ENCODE data around the gene MPPED2.

Gene MPPED2

GRCh38 chr11:30406978-30407762 is 179.0 kb downstream of the MPPED2 start:
- Histone ChIP-seq H3K9me3 (no peaks in the 10 kb centered on the region), H3K4me1 (no peaks in the 10 kb centered on the region), H3K27me3 (no peaks in the 10 kb centered on the region), H3K4me3 (ENCODE audit: low read depth, low read length) (no peak overlapping the region), H3K36me3 (no peaks in the 10 kb centered on the region)
- DNase-seq, result no peak
- TF ChIP-seq, protein P1, sequence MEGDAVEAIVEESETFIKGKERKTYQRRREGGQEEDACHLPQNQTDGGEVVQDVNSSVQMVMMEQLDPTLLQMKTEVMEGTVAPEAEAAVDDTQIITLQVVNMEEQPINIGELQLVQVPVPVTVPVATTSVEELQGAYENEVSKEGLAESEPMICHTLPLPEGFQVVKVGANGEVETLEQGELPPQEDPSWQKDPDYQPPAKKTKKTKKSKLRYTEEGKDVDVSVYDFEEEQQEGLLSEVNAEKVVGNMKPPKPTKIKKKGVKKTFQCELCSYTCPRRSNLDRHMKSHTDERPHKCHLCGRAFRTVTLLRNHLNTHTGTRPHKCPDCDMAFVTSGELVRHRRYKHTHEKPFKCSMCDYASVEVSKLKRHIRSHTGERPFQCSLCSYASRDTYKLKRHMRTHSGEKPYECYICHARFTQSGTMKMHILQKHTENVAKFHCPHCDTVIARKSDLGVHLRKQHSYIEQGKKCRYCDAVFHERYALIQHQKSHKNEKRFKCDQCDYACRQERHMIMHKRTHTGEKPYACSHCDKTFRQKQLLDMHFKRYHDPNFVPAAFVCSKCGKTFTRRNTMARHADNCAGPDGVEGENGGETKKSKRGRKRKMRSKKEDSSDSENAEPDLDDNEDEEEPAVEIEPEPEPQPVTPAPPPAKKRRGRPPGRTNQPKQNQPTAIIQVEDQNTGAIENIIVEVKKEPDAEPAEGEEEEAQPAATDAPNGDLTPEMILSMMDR (IDR thresholded peaks at IDR 0.05; ENCODE audit: low read depth, low read length), result no peak

DNA sequence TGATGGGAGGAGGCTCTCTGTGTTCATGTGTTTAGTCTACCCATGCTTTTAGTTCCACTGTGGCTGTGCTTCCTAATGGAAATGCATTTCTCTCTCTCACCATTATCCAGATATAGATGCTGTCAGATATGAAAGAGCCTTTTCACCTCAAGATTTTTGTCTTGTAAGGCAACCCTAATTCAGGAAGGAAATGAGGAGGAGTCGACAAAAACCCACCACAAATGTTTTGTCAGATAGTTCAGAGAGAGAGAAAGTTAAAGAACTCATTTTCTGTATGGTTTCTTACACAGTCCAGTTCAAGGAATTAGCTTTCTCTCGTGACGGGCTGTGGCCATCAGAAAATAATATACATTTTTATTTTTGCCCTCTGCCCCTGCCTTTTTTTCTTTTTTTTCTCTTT is 180.8 kb downstream of the MPPED2 start:
- Histone ChIP-seq H3K27me3 (no peaks in the 10 kb centered on the region), H3K36me3 (no peaks in the 10 kb centered on the region), H3K4me1 (no peaks in the 10 kb centered on the region), H3K4me3 (ENCODE audit: low read depth, low read length) (no peak overlapping the region), H3K9me3 (no peaks in the 10 kb centered on the region)
- DNase-seq, result no peak
- TF ChIP-seq, protein P1 (IDR thresholded peaks at IDR 0.05; ENCODE audit: low read depth, low read length), result no peak

- Histone ChIP-seq H3K4me1 (no peaks in the 10 kb centered on the region), H3K27me3 (no peaks in the 10 kb centered on the region), H3K9me3 (no peaks in the 10 kb centered on the region), H3K4me3 (ENCODE audit: low read depth, low read length) (no peak overlapping the region), H3K36me3 (no peaks in the 10 kb centered on the region)
- TF ChIP-seq, protein P1 (IDR thresholded peaks at IDR 0.05; ENCODE audit: low read depth, low read length), result no peak
- DNase-seq, result no peak
These were observed 182.0 kb downstream of the MPPED2 start for GRCh38 chr11:30404136-30404535.

- TF ChIP-seq, protein P1 (IDR thresholded peaks at IDR 0.05; ENCODE audit: low read depth, low read length), result no peak
- no peak for DNase-seq
- Histone ChIP-seq H3K36me3 (no peaks in the 10 kb centered on the region), H3K4me3 (ENCODE audit: low read depth, low read length) (no peak overlapping the region), H3K27me3 (no peaks in the 10 kb centered on the region), H3K9me3 (no peaks in the 10 kb centered on the region), H3K4me1 (no peaks in the 10 kb centered on the region)
These were observed 190.4 kb downstream of the MPPED2 start for GRCh38 chr11:30395751-30396150.

- TF ChIP-seq, protein P1 (IDR thresholded peaks at IDR 0.05; ENCODE audit: low read depth, low read length), result no peak
- no peak overlapping the region for H3K4me3 ChIP-seq (ENCODE audit: low read depth, low read length)
- H3K9me3 ChIP-seq, result no peaks in the 10 kb centered on the region
- no peaks in the 10 kb centered on the region for H3K4me1 ChIP-seq
- no peaks in the 10 kb centered on the region for H3K36me3 ChIP-seq
- no peak for DNase-seq
- no peaks in the 10 kb centered on the region for H3K27me3 ChIP-seq
These were observed 193.1 kb downstream of the MPPED2 start for GRCh38 chr11:30393012-30393411.

GRCh38 chr11:30392221-30392784 is 193.8 kb downstream of the MPPED2 start:
- Histone ChIP-seq H3K9me3 (no peaks in the 10 kb centered on the region), H3K4me1 (no peaks in the 10 kb centered on the region), H3K36me3 (no peaks in the 10 kb centered on the region), H3K27me3 (no peaks in the 10 kb centered on the region), H3K4me3 (ENCODE audit: low read depth, low read length) (no peak overlapping the region)
- DNase-seq, result no peak
- TF ChIP-seq, protein P1 (IDR thresholded peaks at IDR 0.05; ENCODE audit: low read depth, low read length), result no peak

All from BE2C (cell line).